ENCODE measurements around the gene SMC1A. TPM values are rescaled to one million over a fixed set of nuclear protein-coding genes. Genes with fewer than 3 reads are reported as not detected.
A peak's percentile ranks its signal among the peaks of the same experiment; 100 is the strongest.

SMC1A gene
- total RNA-seq, 1 donor: 23.3 TPM

DNA sequence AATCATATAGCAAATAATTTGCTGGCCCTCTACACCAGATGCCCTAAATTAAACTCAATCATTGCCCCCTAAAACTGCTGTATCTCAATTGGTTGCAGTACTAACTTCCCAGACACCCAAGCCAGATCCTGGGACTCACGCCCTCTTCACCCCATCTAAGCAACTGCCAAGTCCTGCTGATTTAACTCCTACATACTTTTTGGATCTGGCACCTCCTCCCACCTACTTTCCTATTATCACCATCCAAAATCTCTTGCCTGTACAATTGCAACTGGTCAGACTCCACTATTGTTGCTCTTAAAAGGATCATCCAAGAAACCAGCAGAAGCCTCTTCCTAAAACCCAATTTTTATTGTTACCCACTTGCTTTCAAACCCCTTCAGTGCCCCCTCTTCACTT is 16.4 kb upstream of the SMC1A start:
- no peak overlapping the region for H3K4me3 ChIP-seq (ENCODE audit: low read depth, low read length)
- no peak for DNase-seq (ENCODE audit: low read depth)
- no peak for TF ChIP-seq CTCF (IDR thresholded peaks at IDR 0.05; ENCODE audit: insufficient read depth, low read depth, low read length)

GRCh38 chrX:53438174-53438831 is 15.8 kb upstream of the SMC1A start:
- H3K4me3 ChIP-seq (ENCODE audit: low read depth, low read length): no peak overlapping the region
- no peak for DNase-seq (ENCODE audit: low read depth)
- no peak for TF ChIP-seq CTCF (IDR thresholded peaks at IDR 0.05; ENCODE audit: insufficient read depth, low read depth, low read length)

DNA sequence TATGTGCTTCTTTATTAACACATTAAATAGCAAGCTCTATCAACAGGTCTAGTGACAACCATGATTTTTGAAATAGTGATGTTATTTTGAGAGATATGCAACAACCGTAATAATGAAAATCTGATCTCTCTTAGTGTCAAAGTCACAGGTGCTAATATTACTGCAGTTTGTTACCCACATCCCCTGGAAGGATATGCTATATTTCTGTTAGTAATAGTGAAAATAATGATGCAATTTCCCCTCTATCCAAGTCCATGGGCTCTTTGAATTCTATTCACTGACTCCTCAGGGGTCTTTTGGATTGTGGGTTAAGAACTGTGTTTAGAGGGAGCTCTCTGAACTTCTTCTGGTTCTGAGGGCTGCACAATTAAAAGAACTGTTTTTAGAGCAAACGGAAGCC is 14.8 kb upstream of the SMC1A start:
- DNase-seq (ENCODE audit: low read depth): no peak
- no peak overlapping the region for H3K4me3 ChIP-seq (ENCODE audit: low read depth, low read length)
- no peak for TF ChIP-seq CTCF (IDR thresholded peaks at IDR 0.05; ENCODE audit: insufficient read depth, low read depth, low read length)

DNA sequence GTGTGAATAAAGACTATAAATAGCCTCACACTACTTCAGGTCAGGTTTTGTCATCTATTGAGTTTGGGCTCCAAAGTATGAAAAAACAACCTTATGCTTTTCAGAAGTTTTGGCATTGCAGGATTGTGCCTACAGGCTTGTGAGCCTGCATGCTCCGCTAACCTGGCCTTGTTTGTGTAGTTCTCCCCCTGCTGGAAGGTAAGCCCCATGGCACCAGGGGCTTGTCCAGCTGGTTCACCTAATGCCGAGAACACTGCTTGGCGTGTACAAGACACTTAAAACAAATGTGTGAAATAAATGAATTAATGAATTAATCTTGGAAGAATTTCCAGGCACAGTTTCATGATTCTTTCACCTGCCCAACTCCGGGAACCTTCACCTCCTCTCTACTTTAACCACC is 13.5 kb upstream of the SMC1A start:
- peak; percentile 65 for DNase-seq (ENCODE audit: low read depth)
- H3K4me3 ChIP-seq (ENCODE audit: low read depth, low read length): no peak overlapping the region
- peak; percentile 82 for TF ChIP-seq CTCF (IDR thresholded peaks at IDR 0.05; ENCODE audit: insufficient read depth, low read depth, low read length)

GRCh38 chrX:53433651-53434639 is 11.5 kb upstream of the SMC1A start, which contains the start of gene HSD17B10:
Gene HSD17B10 (minus strand): TSS chrX:53434370. CDS start chrX:53434345, 25 bp downstream.
- no peak for TF ChIP-seq CTCF (IDR thresholded peaks at IDR 0.05; ENCODE audit: insufficient read depth, low read depth, low read length)
- H3K4me3 ChIP-seq (ENCODE audit: low read depth, low read length): peak within 1 kb of the TSS; percentile 80

GRCh38 chrX:53430231-53430630 is 7.8 kb upstream of the SMC1A start:
- TF ChIP-seq CTCF (IDR thresholded peaks at IDR 0.05; ENCODE audit: insufficient read depth, low read depth, low read length): no peak
- no peak overlapping the region for H3K4me3 ChIP-seq (ENCODE audit: low read depth, low read length)
- DNase-seq (ENCODE audit: low read depth): no peak

More at GRCh38 chrX:53433651-53434639, 11.5 kb upstream of the SMC1A start, which contains the start of gene HSD17B10:
- DNase-seq (ENCODE audit: low read depth): peak; percentile 73

All from fibroblast of villous mesenchyme (primary cell).